ENCODE results near the gene MS4A6A. TPM values are rescaled to one million over a fixed set of nuclear protein-coding genes. Genes with fewer than 3 reads are reported as not detected.
"Not testable (repeated sequence)": the region's sequence is repeated elsewhere in the genome, so short reads cannot be mapped to it uniquely, and the experiment has no call there.

Gene MS4A6A
- total RNA-seq, 1 donor from 2014 or later: 49.6 TPM

DNA sequence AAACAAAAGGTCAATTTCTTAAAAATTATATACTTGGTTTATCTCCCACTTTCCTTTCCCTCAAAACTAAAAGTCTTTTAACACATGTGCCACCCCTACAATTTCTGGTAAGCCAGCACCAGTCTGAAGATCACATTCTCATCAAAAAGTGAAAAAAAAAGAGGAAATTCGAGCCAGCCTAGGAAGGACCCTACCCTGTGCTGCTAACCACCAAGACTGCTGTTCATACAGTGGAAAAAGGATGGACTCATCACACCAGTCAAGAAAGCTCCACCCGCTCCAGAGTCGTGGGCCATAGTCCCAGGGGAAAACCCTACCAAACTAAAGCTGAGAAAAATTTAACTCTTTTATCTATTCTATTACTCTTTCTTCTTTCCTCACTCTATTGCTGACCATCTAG lies 5.6 kb upstream of the MS4A6A start:
- peak; percentile 22 for ATAC-seq (ENCODE audit: poor library complexity)
- not testable (repeated sequence) for DNase-seq
- intact Hi-C loops (cut with DNase I): loop anchor here (10.0 kb wide), 1 partner anchor 56 kb away; the partner anchor contains the start of gene MS4A4E

GRCh38 chr11:60186128-60186527 lies 3.2 kb upstream of the MS4A6A start:
- ATAC-seq (ENCODE audit: poor library complexity); DNase-seq: not testable (repeated sequence)
- intact Hi-C loops (cut with DNase I): loop anchor here (10.0 kb wide), 1 partner anchor 59 kb away; the partner anchor contains the start of gene MS4A4E

DNA sequence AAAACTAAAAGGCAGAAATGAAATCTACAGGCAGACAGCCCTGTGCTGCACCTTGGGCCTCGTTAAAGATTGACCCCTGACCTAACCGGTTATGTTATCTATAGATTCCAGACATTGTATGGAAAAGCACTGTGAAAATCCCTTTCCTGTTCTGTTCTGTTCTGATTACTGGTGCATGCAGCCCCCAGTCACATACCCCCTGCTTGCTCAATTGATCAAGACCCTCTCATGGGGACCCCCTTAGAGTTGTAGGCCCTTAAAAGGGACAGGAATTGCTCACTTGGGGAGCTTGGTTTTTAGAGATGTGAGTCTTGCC lies 2.6 kb upstream of the MS4A6A start:
- DNase-seq; ATAC-seq (ENCODE audit: poor library complexity): not testable (repeated sequence)
- intact Hi-C loops (cut with DNase I): loop anchor here (10.0 kb wide), 1 partner anchor 59 kb away; the partner anchor contains the start of gene MS4A4E

- peak; percentile 61 for ATAC-seq (ENCODE audit: poor library complexity)
- intact Hi-C loops (cut with DNase I): loop anchor here (10.0 kb wide), 1 partner anchor 60 kb away; the partner anchor contains the start of gene MS4A4E
- DNase-seq: no peak
These were observed 2.1 kb upstream of the MS4A6A start for GRCh38 chr11:60184824-60185511.

GRCh38 chr11:60183591-60184205 lies 815 bp upstream of the MS4A6A start:
- peak; percentile 50 for ATAC-seq (ENCODE audit: poor library complexity)
- intact Hi-C loops (cut with DNase I): loop anchor here (10.0 kb wide), 1 partner anchor 61 kb away; the partner anchor contains the start of gene MS4A4E
- DNase-seq: no peak

DNA sequence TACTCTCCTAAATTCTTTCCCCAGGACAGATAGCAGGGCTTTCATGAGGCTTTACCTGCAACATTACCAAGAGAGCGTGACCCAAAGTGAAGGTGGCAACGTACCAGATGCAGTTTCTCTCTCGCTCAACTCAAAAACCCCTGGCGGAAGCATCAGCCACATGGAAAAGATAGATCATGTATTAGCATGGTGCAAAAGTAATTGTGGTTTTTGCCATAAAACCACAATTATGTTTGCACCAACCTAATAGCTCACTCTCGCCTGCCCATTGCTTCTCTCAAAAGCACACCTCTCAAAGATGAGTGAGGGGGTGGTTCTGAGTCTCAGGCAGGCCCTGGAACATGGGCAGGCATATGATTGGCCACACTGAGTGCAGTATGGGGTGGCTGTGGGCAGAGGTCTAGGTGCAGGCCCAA lies 7.0 kb downstream of the MS4A6A start:
- no peak for ATAC-seq (ENCODE audit: poor library complexity)
- no peak for DNase-seq
- intact Hi-C loops (cut with DNase I): no loop called here

DNA sequence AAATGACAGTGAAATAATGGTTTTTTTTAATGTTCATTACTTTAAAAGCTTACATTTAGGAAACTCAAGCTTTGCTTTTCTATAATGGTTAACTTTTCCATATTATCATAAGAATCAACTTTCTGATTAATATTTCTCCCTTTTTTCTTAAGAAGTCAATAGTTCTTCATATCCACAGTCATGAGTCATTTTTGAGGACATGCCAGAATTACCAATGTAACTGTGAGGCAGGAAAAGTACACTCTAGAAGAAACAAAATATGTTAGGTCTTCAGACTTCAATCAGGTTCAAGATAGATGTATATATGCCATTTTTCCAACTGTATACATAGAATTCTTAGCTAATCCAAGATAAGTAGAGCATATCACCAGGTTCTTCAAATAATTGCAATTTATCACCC lies 10.9 kb downstream of the MS4A6A start:
- no peak for ATAC-seq (ENCODE audit: poor library complexity)
- intact Hi-C loops (cut with DNase I): no loop called here
- DNase-seq: no peak

GRCh38 chr11:60170566-60170965 lies 12.3 kb downstream of the MS4A6A start:
- DNase-seq (no peak), ATAC-seq (ENCODE audit: poor library complexity) (no peak)
- intact Hi-C loops (cut with DNase I): no loop called here

GRCh38 chr11:60169264-60169915 lies 13.5 kb downstream of the MS4A6A start:
- intact Hi-C loops (cut with DNase I): no loop called here
- ATAC-seq (ENCODE audit: poor library complexity): peak; percentile 27
- DNase-seq: no peak

GRCh38 chr11:60168306-60168705 lies 14.6 kb downstream of the MS4A6A start:
- peak; percentile 20 for ATAC-seq (ENCODE audit: poor library complexity)
- intact Hi-C loops (cut with DNase I): no loop called here
- DNase-seq: no peak

DNA sequence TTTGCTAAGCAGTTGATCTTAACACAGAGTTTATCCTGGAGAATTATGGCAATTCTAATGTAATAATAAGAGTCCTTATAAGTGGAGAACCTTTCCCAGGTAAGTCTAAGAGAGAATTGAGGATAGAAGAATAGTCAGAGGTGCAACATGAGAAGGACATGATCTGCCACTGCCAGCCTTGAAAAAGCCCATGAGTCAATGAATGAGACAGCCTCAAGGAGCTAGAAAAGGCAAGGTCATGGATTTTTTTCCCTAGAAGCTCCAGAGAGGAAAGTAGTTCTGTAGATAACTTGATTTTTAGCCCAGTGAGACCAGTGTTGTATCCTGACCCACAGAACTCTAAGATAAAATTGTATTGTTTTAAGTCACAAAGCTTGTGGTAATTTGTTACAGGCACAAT lies 16.9 kb downstream of the MS4A6A start:
- no peak for ATAC-seq (ENCODE audit: poor library complexity)
- intact Hi-C loops (cut with DNase I): no loop called here
- DNase-seq: no peak

DNA sequence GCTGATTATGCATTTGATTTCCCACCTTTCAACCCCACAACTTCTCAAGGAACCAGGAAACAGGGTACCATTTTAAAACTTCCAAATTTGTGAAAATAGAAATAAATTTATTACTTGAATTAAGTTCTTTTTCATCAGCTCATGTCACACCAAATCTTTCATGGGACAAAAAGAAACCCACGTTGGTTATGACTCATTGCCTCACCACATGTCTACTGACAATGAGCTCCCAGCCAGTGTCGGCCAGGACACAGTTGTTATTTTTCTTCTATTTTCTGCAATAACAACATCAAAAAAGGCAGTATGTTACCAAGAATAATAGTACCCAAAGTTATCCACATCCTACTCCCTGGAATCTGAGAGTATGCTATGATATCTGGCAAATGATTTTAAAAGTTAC lies 17.3 kb downstream of the MS4A6A start:
- DNase-seq: no peak
- no peak for ATAC-seq (ENCODE audit: poor library complexity)
- intact Hi-C loops (cut with DNase I): no loop called here

GRCh38 chr11:60164550-60165075 lies 18.3 kb downstream of the MS4A6A start:
- DNase-seq: no peak
- no peak for ATAC-seq (ENCODE audit: poor library complexity)
- intact Hi-C loops (cut with DNase I): no loop called here

DNA sequence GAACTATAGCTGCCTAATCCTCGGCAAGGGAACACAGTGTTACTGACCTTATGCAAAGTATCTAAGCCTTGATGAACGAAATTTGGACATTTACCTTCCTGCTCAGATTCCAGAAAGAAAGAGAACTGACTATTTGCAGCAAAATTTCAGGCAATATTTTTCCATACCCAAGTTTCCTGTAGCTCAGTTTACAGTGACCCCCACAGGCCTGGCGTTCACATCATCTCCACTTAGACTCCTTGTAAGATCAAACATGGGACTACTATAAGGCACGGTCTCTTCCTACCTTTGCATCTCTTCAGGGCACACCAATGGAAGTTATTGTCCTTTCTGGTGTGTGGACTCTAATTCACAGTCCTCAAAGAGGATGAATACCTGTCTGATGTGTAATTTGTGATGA lies 21.1 kb downstream of the MS4A6A start:
- intact Hi-C loops (cut with DNase I): no loop called here
- DNase-seq (no peak), ATAC-seq (ENCODE audit: poor library complexity) (no peak)

DNA sequence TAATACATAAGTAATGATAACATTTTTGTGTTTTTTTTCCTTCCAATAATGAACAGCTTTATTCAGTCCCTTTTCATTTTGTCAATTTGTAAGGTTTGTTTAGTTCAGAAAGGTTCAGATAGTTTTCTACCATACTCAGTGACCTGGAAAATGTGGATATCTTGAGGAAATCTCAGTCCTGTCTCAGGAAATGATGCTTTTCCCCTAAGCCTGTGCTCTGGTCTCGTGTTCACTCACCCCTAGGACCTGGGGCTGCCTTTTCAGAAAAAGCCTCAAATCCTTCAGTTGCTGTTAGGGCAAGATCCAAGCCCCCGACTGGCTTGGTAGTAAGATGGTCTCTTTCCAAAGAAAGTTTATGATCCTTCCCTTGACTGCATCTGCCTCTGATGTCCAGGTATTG lies 21.8 kb downstream of the MS4A6A start:
- no peak for ATAC-seq (ENCODE audit: poor library complexity)

DNA sequence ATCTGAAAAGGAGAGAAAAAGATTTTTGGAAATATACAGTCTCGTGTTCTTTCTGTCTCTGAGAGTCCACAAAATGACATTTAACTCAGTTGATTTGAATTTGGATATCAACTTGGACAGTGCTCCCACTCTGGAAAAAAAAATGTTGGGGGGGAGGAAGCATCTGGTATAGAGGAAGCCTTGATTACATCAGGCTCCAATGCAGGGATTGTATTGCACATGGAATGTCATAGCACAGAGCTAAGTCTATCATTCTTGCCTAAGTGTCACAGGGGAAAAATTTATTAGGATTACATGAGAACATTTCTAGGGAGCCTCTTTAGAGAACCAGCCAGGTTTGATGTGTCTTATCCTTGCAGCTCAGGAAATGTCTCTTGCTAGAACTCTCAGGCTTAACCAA lies 23.0 kb downstream of the MS4A6A start:
- intact Hi-C loops (cut with DNase I): no loop called here
- no peak for ATAC-seq (ENCODE audit: poor library complexity)
- DNase-seq: no peak

More for the DNA sequence above, 21.8 kb downstream of the MS4A6A start:
- DNase-seq: no peak
- intact Hi-C loops (cut with DNase I): no loop called here

DNA sequence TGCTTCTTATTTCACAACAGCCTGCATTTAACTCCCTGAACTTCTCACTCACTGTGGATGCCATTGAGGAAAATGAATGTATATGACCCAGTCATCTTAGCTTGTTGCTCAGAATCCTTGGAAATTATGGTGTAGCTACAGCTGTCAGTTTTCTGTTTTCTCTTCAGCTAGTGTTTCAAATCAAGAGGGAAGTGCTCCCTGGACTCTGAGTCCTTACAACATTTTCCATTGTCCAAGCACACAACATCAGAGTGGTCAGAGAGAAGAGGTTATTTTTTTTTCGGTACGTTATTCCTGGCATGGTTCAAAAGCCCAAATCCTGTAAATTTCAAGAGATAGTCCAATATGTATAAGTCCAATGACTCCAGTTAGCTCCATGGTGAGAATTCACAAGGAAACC lies 23.6 kb downstream of the MS4A6A start:
- DNase-seq (no peak), ATAC-seq (ENCODE audit: poor library complexity) (no peak)
- intact Hi-C loops (cut with DNase I): no loop called here

DNA sequence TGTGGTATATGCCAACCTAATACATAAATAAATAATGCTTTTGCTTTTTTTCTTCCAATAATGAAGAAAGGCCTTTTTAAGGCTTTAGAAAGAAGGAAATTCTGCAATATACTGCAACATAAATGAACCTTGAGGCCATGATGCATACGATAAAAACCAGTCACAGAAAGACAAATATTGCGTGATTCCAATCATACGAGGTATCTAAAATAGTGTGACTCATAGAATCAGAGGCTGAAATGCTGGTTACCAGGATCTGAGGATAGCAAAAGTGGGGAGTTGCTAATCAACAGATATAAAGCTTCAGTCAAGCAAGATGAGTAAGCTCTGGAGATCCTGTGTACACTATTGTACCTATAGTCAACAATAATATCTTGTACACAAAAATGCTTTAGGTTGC lies 24.2 kb downstream of the MS4A6A start:
- intact Hi-C loops (cut with DNase I): no loop called here
- ATAC-seq (ENCODE audit: poor library complexity) (no peak), DNase-seq (no peak)

DNA sequence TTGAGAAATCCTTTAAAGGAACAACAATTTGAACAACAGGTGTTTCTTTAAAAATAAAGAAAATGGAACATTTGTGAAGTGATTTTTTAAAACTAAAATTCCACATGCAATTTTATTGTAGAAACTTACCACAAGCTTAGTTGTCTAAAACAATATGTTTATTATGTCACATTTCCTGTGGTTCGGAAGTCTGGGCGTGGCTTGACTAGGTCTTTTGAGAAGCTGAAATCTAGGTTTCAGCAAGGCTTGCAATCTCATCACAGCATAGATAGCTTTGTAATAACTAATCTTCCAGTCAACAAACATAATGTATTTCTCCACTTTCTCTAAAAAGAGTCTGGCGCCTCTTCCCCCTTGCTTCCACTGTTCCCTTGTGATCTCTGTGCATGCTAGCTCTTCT lies 27.0 kb downstream of the MS4A6A start:
- DNase-seq: no peak
- ATAC-seq (ENCODE audit: poor library complexity): no peak
- intact Hi-C loops (cut with DNase I): no loop called here

DNA sequence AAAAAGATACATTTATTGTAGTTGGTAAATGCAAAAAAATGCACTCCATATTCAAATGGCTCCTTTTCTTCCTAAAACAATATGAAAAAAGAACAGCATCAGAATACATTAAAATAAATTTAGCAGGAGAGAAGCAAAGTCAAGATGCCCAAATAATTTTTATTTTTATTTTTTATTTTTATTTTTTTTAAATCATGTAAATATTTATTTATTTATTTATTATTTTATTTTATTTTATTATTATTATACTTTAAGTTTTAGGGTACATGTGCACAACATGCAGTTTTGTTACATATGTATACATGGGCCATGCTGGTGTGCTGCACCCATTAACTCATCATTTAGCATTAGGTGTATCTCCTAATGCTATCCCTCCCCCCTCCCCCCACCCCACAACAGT lies 30.2 kb downstream of the MS4A6A start:
- DNase-seq; ATAC-seq (ENCODE audit: poor library complexity); intact Hi-C loops (cut with DNase I): not testable (repeated sequence)
